Hepatocyte (in vitro differentiated cells): ENCODE measurements around the gene PARP6. TPM values are rescaled to one million over a fixed set of nuclear protein-coding genes. Genes with fewer than 3 reads are reported as not detected.

Source experiments
- DNase-seq: peaks from one replicate; pipeline ENCODE4 v3.0.0-alpha.2; 2016; ENCODE audit warnings: low spot score
- H2AFZ ChIP-seq: fragments of 200-600 bp; sonication (generic); 2 replicates; pipeline ENCODE4 v1.6.0; 2016; ENCODE audit warnings: antibody characterized with exemption, mild to moderate bottlenecking
- H3K27ac ChIP-seq: fragments of 200-600 bp; sonication (generic); 2 replicates; pipeline ENCODE4 v1.5.1; 2016; ENCODE audit warnings: mild to moderate bottlenecking
- H3K27me3 ChIP-seq: fragments of 200-600 bp; sonication (generic); 2 replicates; pipeline ENCODE4 v1.6.1; 2016
- H3K36me3 ChIP-seq: fragments of 200-600 bp; sonication (generic); replicated peaks from 2 replicates; pipeline ENCODE4 v1.5.1; 2016; ENCODE audit warnings: low read depth; ENCODE audit not compliant: insufficient read depth
- H3K4me1 ChIP-seq: fragments of 200-600 bp; sonication (generic); 2 replicates; pipeline ENCODE4 v1.5.1; 2016; ENCODE audit warnings: mild to moderate bottlenecking, moderate library complexity; ENCODE audit not compliant: insufficient read depth
- H3K4me2 ChIP-seq: fragments of 200-600 bp; sonication (generic); 2 replicates; pipeline ENCODE4 v1.6.0; 2016
- H3K4me3 ChIP-seq: fragments of 200-600 bp; sonication (generic); 2 replicates; pipeline ENCODE4 v1.5.1; 2016; ENCODE audit warnings: mild to moderate bottlenecking
- H3K79me2 ChIP-seq: fragments of 200-600 bp; sonication (generic); 2 replicates; pipeline ENCODE4 v1.6.0; 2017; ENCODE audit warnings: mild to moderate bottlenecking
- H3K9me2 ChIP-seq: fragments of 200-600 bp; sonication (generic); replicated peaks from 2 replicates; pipeline ENCODE4 v1.6.0; 2017; ENCODE audit warnings: mild to moderate bottlenecking; ENCODE audit not compliant: insufficient read depth
- H3K9me3 ChIP-seq: fragments of 200-600 bp; sonication (generic); 2 replicates; pipeline ENCODE4 v1.5.1; 2016; ENCODE audit warnings: low read depth, mild to moderate bottlenecking
- H4K20me1 ChIP-seq: fragments of 200-600 bp; sonication (generic); 2 replicates; pipeline ENCODE4 v1.6.0; 2016; ENCODE audit warnings: mild to moderate bottlenecking; ENCODE audit not compliant: insufficient read depth, poor library complexity, severe bottlenecking
- EZH2 ChIP-seq: fragments of 200-600 bp; sonication (generic); IDR thresholded peaks from 2 replicates; pipeline ENCODE4 v1.6.1; 2016; ENCODE audit warnings: antibody characterized with exemption, mild to moderate bottlenecking, borderline replicate concordance
- EZH2phosphoT487 ChIP-seq: fragments of 200-600 bp; sonication (generic); IDR thresholded peaks from one replicate; pipeline ENCODE4 v1.6.1; 2018; ENCODE audit warnings: antibody characterized with exemption, mild to moderate bottlenecking, low read depth, moderate library complexity; ENCODE audit not compliant: unreplicated experiment, severe bottlenecking
- WGBS: methylation state at CpG from one replicate; pipeline ENCODE4 v1.1.6; 2016; ENCODE audit warnings: low lambda C conversion rate; ENCODE audit errors: missing lambda C conversion rate; 5-methylcytosine and 5-hydroxymethylcytosine counted together
- polyA plus RNA-seq: library from polyadenylated mRNA; unstranded; fragments of >200 nt; fragmentation: Nextera tagmentation; extraction: Ambion mirVana; gene quantifications from 2 replicates; pipeline ENCODE4 v1.2.1, GENCODE V29; 2016
- total RNA-seq: library from RNA; depleted of rRNA; stranded (reverse); fragments of >200 nt; gene quantifications from 2 replicates; pipeline ENCODE4 v1.2.3, GENCODE V29; 2014
- TF ChIP-seq, protein P1 (sequence below): fragments of 200-600 bp; sonication (generic); IDR thresholded peaks from 2 replicates; pipeline ENCODE4 v1.5.1; 2016; ENCODE audit warnings: antibody characterized with exemption, mild to moderate bottlenecking; ENCODE audit not compliant: poor library complexity

PARP6 gene
- total and polyA plus RNA-seq, 2 experiments from 2014 or later: 57.1 to 61.4 TPM

DNA sequence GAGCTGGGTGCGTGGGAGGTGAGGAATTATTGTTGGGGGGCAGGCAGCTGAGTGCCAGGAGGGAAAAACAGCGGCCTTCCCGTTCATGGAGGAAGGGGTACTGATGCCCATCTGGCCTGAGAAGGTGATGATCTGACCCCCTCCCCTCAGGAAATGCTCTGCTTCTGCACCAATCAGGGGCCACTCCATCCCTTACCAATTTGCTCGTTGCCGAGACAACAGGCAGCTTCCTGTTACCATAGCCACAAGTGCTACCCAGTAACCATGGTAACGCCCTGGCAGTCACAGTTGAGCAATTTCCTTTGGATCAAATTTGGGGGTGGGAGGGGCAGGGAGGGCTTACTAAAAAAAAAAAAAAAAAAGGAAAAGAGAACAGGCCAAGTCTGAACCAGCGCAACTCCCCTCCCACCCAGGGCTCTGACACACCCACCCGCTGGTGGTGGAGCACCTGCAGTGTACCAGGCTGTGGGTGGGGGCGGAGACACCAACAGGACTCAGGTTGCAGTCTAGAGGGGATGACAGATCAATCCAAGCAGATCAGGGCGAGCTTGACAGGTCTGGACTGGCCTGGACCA, 33.9 kb upstream of the PARP6 start:
- H3K4me2 ChIP-seq: no peak overlapping the region
- no peak overlapping the region for H2AFZ ChIP-seq
- 75% methylated on average over 8 of the region's 10 CpGs for WGBS
- DNase-seq: no peak
- H3K9me2 ChIP-seq: no peaks in the 10 kb centered on the region
- no peak overlapping the region for H3K27ac ChIP-seq
- no peaks in the 10 kb centered on the region for H3K4me1 ChIP-seq
- H3K9me3 ChIP-seq: no peaks in the 10 kb centered on the region
- no peaks in the 10 kb centered on the region for H4K20me1 ChIP-seq
- TF ChIP-seq, protein P1, sequence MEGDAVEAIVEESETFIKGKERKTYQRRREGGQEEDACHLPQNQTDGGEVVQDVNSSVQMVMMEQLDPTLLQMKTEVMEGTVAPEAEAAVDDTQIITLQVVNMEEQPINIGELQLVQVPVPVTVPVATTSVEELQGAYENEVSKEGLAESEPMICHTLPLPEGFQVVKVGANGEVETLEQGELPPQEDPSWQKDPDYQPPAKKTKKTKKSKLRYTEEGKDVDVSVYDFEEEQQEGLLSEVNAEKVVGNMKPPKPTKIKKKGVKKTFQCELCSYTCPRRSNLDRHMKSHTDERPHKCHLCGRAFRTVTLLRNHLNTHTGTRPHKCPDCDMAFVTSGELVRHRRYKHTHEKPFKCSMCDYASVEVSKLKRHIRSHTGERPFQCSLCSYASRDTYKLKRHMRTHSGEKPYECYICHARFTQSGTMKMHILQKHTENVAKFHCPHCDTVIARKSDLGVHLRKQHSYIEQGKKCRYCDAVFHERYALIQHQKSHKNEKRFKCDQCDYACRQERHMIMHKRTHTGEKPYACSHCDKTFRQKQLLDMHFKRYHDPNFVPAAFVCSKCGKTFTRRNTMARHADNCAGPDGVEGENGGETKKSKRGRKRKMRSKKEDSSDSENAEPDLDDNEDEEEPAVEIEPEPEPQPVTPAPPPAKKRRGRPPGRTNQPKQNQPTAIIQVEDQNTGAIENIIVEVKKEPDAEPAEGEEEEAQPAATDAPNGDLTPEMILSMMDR: no peak
- TF ChIP-seq EZH2phosphoT487 (no peak), EZH2 (no peak)
- H3K4me3 ChIP-seq: no peak overlapping the region
- no peaks in the 10 kb centered on the region for H3K36me3 ChIP-seq
- no peaks in the 10 kb centered on the region for H3K79me2 ChIP-seq
- peaks cover 3% of the 10 kb centered on the region for H3K27me3 ChIP-seq

DNA sequence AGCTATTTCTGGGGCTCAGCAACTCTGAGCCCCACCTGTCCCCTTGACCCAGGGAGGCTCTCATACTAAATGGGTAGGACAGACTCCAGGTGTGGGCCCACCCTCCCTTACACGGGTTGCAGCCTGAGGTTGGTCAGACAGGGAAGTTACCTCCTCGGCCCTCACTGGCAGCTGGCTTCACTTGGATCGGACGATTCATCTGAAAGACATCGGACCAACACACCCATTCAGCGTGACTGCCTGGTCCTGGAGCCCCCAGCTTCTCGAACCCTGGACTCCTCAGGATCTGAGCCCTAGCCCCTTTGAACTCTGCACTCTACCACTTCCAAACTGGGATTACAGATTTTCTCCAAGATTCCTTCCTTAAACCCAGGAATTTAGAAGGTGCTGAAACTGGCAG, 32.2 kb upstream of the PARP6 start:
- H3K27me3 ChIP-seq: peaks cover 3% of the 10 kb centered on the region
- no peak overlapping the region for H3K27ac ChIP-seq
- WGBS: 94% methylated on average over 7 of the region's 7 CpGs
- no peaks in the 10 kb centered on the region for H3K79me2 ChIP-seq
- H3K9me2 ChIP-seq: no peaks in the 10 kb centered on the region
- DNase-seq: no peak
- H3K36me3 ChIP-seq: no peaks in the 10 kb centered on the region
- no peaks in the 10 kb centered on the region for H3K9me3 ChIP-seq
- H3K4me2 ChIP-seq: no peak overlapping the region
- TF ChIP-seq, protein P1: no peak
- TF ChIP-seq EZH2phosphoT487 (no peak), EZH2 (no peak)
- no peak overlapping the region for H2AFZ ChIP-seq
- H3K4me3 ChIP-seq: no peak overlapping the region
- no peaks in the 10 kb centered on the region for H3K4me1 ChIP-seq
- no peaks in the 10 kb centered on the region for H4K20me1 ChIP-seq

DNA sequence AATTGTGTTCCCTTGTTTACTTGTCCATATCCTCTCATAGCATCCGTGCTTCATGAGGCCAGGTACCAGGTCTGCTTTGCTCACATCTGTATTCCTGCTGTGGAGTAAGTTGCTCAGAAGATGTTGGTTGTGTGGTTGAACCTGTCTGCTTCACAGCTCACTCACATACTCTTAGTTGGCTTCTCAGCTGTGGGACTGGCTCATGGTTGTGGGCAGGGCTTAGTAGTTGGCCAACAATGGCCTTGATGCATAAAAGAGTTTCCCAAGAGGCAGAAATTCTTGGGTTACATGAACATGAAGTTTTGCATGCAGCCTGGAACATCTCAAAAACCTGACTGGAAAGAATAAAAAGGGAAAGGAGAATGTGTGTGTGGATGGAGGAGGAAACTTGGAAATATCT, 30.6 kb upstream of the PARP6 start:
- no peak overlapping the region for H3K4me2 ChIP-seq
- WGBS: 56% methylated on average over 1 of the region's 1 CpG
- H4K20me1 ChIP-seq: no peaks in the 10 kb centered on the region
- no peaks in the 10 kb centered on the region for H3K36me3 ChIP-seq
- H3K27me3 ChIP-seq: no peaks in the 10 kb centered on the region
- DNase-seq: no peak
- no peaks in the 10 kb centered on the region for H3K4me1 ChIP-seq
- no peak overlapping the region for H3K27ac ChIP-seq
- H3K79me2 ChIP-seq: no peaks in the 10 kb centered on the region
- H3K9me2 ChIP-seq: no peaks in the 10 kb centered on the region
- H3K4me3 ChIP-seq: no peak overlapping the region
- TF ChIP-seq, protein P1: no peak
- TF ChIP-seq EZH2phosphoT487: no peak
- TF ChIP-seq EZH2: no peak
- no peak overlapping the region for H2AFZ ChIP-seq
- no peaks in the 10 kb centered on the region for H3K9me3 ChIP-seq
